Stimulated activated CD4-positive, alpha-beta T cell treated with anti-CD3 and anti-CD28 coated beads, Interleukin-15, amount 100 ng/mL, for 1 hour (primary cell): Measurements from ENCODE around the gene SNX11.

ENCODE experiments used
- DNase-seq, 2 donors: peaks; one replicate each; pipeline ENCODE4 v3.0.0-alpha.2; 2020; ENCODE audit warnings: low read depth in 1 of 2, low spot score in 1 of 2

SNX11 gene

DNA sequence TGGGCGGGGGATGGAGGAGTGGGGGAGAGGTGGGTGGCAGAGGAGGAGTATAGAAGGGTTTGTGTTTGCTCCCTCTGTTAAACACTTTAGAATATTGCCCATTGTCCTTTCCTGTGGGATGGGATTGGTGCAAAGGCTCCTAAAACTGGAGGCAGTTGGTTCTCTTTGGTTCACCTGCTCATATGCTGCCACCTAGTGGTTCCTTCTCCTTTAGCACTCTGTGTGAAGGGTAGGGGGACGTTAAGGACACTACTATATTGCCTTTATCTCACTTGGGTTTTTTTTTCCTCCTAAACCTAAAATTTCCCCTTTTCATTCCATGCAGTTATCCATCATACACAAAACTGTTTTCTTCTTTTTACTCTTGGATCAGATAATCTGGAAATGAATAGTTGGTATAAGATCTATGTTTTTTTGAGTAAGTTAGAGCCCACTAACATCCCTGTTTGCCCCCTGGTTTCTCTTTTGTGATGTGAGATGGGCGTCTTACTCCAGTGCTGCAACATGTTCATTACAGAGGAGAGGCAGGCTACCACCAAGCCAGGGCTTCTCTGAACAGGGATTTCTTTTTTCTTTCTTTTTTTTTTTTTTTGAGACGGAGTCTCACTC, 23.8 kb downstream of the SNX11 start:
- DNase-seq = peak in 1 of 2 donors; percentile 9

DNA sequence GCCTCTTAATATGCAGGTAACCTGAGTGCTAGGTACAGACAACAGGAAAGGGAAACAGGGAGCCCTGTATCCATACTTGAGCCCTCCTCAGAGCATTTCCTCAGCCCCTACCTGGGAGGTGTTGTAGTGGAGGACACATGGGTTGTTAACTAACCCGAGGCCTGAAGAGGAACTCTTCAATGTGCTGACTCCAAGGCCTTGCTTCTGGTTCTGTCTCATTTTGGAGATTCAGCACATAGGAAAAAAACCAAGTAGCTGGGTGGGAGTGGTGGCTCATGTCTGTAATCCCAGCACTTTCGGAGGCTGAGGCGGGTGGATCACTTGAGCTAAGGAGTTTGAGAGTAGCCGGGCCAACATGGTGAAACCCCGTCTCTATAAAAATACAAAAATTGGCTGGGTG, 24.8 kb downstream of the SNX11 start:
- no peak for DNase-seq

DNA sequence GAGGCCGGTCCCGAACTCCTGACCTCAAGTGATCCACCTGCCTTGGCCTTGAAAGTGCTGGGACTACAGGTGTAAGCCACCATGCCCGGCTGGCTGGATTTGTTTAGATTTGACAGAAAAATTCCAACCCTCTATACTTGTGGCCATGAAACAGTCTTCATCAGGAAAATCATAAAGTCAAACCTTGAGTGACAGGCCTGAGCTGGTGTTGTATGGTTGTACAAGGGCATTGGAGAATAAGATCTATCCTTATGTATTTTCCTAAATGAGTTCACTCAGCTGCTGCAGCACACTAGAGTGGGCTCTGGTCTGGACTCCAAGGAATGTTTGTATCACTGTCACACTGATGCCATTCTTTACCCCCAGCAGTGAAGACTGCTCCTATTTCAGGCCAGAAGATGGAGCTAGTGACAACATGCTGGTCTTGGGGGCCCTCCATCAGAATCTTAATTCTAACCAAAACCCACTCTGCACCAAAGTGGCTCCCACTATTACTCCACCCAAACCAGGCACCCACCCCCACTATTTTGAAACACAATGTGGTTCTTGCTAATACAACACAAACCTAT, 27.4 kb downstream of the SNX11 start:
- DNase-seq = no peak

DNA sequence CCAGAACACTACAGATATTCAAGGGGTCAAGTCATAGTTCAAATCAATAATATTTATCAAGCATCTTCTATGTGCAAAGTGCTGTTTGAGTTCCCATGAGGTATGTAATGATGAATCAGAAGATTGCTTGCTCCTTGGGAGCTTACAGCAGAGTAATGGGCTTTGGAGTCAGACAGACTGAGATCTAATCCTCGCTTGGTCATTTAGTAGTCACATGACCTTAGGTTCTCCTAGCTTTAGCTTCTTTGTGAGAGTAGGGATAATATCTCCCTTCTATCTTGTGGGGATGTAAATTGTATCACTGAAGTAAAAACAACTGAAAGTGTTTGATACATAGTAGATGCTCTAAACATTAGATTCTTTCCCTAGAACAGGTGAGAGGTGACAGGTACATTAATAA, 30.1 kb downstream of the SNX11 start:
- no peak for DNase-seq

DNA sequence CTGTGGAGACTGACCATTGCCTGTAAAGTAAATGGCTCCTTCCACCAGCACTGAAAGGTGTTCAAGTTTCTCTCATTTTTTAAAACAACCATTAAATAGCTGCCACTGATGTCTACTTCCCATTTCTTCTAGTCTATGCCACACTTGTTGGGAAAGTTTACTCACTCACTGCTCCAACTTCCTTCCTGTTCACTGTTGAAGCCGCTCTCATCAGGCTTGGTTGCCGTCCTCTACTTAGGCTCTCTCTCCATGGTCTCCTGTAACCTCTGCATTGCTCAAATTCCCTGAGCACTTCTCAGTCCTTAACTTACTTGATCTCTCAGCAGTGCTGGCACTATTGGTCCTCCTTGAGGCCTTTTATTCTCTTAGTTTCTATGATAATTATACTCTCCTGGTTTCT, 32.4 kb downstream of the SNX11 start:
- no peak for DNase-seq

DNA sequence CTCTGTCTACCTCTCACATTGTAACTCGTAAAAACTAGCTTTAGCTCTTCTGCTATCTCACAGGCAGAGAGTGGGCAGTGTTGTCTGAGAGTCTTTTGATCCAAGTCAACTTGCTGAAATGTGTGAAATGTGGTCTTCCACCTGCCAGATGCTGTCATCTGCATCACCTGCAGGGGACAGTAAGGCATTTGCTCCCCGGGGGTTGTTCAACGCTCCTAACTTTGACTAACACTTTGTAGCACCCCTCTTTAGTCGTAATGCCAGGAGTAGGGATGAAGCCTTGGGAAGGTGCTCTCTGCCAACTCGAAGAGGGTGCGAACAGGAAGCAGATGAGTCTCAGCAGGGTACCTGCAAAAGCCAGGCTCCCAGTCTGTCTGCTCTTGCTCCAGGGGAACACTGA, 36.1 kb downstream of the SNX11 start:
- no peak for DNase-seq

DNA sequence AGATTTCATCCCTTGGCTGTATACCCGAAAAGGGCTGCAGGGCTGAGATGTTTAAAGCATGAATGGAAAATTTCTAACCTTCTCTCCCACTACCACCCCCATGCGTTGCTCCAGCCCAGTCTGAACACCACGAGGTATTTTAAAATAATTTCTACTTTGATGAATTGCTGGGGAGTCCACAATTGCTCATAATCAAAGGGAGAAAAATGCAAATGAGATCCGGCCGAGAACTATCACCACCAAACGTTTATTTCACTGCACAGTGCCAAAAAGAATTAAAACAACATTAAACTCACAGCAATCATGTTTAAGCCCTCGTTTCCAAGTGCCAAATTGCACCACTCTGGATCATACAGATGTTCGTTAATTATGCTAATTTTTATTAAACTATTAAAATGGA, 36.7 kb downstream of the SNX11 start:
- no peak for DNase-seq

DNA sequence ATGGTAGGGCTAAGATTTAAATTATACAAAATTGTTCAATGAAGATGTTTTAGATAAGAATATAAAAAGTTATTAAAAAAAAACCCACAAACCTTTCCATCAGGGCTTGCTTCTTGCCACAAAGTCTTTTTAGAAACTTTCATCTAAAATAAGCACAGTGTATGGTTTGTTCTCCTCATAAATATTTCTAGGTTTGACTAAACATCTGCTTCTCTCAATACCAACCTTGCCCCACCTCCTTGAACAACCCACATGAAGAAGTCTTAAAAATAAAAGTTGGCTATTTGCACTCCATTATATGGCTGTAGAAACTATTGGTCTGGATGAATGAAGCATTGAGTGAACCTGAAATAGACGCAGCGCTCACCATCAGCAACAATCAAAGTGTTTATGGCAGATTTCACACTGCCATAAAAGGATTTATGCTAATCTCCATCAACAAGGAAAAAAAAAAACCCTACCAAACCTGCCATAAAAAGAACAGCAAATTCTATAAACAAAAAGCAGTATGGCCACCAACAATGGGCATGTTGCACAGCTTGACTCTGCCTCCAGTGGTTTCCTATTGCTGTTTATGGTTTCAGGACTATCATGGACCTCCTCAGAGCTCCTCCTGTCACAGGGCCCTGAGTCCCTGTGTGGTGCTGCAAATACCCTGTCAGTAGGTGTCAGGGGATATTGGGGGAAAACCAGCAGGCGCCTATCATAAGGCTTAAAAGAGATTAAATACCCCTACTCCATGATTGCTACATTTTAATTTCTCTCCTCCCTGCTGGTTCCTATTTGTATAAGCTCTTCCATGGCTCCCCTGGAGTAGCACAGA, 37.6 kb downstream of the SNX11 start:
- no peak for DNase-seq

DNA sequence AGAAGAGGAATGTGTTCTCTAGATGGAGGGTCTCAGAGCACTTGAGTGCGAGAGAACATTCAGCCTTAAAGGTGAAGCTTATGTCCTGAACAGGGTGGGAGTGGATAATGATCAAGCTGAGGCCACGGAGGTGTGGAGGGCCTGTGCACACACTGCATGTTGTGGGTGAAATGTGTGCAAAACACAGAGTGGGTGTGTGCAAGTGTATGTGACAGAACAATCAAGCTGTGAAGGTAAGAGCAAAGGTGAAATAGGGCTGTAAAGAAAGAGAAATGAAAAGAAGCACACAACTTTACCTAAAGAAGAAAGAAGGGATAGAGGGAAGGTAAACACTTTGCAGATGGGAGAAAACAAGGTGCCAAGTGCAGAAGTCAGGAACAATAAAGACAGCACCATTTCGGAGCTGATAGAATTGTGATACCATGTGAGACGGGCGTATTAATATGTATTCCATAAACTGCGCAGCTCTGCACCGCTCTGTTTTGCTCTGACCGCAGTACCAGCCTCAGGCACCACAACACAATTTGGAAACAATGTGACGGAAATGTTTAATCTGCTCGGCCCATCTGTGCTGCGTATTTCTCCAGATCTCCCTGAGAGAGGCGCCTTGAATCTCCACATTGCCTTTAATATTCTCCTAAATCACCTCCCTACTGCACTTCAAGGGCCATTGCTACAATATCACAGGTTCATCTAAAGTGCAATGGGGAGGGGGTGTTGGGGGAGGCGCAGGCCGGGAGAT, 40.6 kb downstream of the SNX11 start:
- DNase-seq = no peak

DNA sequence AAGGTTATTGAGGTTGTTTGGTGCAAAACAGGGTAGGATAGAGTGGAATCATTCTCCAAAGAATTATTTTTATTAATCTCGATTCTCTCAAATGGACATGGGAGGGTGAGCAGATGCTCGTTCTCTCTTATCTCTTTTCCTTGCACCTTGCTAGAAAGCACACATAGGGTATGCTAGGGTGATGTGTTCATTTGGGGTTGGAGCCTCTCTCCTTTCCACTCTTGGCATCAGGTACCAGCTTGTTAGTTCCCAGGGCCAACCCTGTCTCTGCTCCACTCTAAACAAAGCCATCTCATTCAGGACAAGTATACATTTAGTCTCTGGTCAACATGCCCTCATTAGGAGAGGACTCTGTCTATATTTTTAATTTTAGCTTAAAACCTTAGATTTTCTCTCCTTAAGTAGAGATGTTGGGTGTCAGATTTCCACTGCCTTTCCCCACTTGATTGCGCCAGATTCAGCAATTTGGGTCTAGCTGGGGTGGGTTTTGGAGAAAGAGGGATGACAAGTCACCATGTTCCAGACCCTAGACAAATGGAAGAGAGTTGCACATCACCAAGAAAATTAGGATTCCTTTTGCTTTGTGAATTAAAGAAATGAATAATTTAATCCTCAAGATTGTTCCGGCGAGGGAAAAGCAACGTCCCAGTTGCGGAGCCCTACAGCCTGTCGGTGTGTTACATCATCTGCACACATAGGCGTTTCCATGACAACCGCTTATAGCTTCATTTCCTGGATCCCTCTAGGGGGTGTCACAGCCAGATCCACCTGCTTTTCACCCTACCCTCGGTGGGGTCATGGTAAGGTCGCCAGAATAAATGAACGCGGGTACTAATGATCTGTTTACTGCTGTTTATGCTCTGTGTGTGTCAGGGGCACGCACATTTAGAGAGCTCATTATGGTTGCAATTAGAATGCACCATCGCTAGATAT, 41.6 kb downstream of the SNX11 start:
- no peak for DNase-seq

DNA sequence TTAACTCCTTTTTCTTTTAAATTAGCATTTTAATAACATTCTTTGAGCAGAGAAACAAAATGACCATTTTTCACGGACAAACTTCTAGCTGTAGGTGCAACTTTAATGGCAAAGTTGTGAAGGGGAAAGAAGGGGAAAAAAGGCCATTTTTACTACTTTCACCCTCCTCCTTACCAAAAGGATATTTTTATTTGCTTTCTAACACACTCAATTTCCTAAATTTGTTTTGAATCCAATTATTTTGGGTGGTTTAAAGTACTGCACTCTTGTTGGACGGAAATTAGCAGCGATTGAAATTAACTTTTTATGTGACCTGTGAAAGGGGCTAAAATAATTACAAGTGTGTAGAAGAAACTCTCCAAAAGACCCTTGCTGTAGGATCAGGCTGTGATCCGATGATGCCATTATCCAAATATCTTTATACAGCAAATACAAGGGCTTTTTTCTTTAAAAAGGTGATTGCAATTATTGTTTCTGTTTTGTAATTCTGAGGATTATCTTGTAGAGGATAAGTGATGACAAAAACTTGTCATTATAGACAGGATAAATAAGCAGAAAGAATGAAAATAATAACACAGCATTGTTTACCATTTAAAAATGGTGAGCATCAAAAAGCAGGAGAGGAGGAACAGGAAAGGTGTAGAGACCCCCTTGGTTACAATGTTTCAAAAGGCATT, 42.4 kb downstream of the SNX11 start:
- no peak for DNase-seq

DNA sequence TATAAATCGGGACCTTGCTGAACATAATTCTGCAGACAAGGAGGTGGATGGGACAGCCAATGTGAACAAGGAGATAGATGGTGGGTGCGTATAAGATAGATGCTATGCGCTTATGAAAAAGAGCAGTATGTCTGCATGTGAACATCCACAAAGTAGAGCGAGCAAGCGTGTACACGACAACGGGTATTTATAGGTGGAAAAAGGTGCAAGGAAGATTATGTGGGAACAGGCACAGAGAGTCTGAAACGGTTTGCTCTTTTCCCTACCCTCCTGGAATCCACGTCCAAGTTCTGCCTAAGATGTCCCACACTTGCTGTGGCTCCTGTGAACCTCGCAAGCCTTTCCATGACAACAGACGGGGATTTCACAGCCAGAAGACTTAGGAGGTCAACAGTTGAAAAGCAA, 43.0 kb downstream of the SNX11 start:
- DNase-seq = no peak

DNA sequence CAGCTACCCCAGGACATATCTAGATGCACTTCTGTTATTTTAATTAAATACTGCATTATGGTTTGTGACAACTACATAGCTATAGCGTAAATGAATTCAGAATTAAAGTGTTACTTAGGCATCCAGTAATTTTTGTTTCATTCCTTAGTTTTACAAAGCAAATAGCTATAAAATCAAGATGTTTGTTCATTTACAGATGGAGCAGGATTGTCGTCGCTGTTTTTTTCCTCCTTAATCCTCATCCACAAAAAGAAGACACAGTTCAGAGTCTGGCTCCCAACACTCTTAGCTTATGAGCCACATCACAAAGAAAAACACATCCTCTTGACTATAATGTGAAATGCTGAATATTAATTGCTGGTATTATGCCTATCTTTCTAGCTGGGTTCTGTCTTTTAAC, 43.7 kb downstream of the SNX11 start:
- DNase-seq = no peak

DNA sequence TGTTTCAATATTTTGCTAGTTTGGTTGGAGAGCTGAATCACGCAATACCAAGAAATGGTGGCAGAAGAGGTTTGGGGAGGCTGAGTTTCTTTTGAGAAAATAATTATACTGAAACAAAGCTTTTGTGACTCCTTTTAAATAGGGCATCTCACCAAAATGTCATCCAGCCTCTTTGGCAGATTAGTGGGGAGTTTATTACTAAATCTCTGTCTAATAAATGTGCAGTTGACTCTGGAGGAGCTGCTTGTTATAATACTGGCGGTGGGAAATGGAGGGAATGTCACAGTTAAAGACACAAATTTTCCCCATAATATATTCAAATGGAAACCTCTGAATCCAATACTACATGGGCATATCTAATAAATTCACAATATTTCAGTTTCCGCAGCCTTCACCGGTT, 44.7 kb downstream of the SNX11 start:
- DNase-seq = no peak

DNA sequence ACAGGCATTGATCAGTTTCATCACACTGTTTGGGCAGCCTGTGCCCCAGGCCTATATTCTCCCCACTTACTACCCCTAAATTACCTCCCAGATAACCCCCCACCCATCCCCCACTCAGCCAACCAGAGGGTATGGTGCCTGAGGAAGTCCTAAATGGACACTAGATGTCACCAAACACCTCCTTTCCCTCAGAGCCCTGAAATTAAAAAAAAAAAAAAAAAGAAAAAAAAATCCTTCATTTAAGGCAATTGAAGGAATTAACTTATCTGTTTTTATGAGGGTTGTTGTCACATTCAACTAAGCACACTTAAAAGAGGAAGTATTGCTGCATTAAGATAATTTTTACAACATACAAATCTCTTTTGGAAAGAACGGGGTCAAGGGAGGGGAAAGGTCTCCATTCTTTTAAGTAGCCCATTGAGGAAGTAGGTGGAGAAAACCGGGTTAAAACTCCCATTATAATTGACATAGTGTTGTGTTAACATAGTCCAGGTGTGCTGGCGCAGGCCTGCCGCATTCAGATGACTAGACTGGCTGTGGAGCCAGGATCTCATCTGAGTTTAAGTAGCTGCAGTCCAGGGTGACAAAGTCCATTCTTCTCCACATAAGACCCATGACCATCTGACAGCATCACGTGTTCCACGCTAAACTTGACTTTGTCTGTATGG, 46.3 kb downstream of the SNX11 start:
- DNase-seq = no peak

DNA sequence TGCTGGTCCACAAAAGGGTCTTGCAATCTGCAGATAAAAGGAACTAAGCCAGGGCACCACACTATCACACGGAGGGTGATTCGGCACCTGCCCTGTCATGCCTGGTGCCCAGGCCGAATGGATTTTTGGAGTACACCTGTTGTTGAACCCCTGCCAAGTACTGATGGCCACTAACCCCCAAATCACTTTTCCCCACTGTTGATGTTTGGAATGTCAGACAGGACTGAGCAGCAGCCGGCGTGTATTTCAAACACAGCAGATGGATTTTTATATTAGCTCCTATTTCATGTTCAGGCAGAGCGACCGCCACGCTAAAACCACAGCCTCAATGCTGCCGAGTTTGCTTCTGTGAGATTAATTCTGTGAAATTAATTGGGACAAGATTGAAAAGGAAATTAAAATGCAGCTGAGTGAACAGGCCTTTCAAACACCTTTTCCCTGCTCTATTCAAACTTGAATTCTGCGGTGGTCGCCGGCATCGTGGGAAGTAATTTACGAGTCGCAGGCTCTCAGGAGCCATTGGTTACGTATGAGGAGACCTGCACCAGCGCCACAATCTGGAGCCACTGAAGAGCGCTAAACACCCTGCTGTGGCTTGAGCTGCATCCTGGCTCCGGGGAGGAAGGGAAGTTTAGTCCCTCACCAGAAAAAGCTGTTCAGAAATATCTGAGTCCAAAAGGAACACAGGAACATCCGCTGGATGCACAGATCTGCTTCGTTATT, 48.5 kb downstream of the SNX11 start:
- no peak for DNase-seq

DNA sequence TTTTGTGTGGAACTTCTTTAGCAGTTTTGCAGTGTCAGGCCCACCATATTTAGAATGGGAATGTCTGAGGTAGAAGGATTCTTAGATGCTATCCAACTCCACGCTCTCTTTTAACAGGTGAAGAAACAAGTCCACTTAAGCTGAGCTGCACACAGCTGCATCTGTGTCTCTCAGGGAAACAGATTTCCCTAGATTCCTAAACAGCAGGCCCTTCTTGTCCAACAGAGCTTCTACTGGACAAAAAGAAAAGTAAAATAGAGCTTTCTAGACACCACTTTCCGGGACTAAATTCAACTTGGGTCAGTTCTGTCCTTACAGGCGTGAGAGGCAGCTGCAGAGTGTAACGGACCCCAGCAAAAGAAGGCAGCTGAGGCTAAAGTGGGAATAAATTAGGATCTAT, 51.7 kb downstream of the SNX11 start:
- no peak for DNase-seq

DNA sequence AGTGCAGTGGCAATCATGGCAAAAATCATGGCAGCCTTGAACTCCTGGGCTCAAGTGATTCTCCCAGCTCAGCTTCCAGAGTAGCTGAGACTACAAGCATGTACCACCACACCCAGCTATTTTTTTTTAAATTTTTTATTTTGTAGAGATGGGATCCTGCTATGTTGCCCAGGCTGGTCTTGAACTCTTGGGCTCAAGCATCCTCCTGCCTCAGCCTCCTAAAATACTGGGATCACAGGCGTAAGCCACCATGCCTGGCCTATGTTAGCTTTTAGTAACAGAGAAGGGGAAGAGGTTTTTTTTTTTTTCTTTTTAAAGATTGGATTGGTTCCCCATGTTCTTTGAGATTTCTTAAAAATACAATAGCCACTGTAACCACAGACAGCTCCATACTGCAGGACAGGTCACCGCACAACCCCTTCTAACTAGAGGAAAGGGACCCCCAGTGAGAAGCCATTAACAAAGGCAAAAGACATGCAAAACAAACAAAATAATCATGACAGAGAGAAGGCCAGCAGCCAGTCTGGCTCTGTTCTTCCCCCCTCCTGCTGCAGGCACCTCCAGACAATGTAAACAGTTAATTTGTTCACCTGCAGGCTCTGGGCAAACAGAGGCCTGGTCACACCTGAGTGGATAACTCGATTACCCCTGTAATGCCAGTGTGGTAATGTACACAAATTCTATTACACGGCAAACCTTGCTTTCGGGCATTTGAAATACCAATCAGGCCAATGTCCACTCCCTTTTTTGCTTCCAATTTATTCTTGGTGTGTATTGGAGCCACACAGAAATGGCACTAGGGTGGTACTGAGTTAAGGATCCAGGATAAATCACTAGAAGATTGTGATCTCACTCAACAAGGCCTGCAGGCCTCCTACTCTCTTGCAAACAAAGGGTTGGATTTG, 52.9 kb downstream of the SNX11 start:
- no peak for DNase-seq
